Right renal pelvis (tissue), 4 donors: ENCODE measurements around the gene CDH24. TPM values are rescaled to one million over a fixed set of nuclear protein-coding genes. Genes with fewer than 3 reads are reported as not detected.
A peak's percentile ranks its signal among the peaks of the same experiment; 100 is the strongest.

Source experiments
- DNase-seq, 4 donors: peaks; one replicate each; pipeline ENCODE4 v3.0.0-alpha.2; 2013; ENCODE audit warnings: low read depth in 4 of 4, low spot score in 3 of 4, missing footprints in 1 of 4
- polyA plus RNA-seq, 4 donors: library from polyadenylated mRNA; unstranded; fragments of 120-200 nt; gene quantifications; one replicate each; pipeline ENCODE4 v1.2.1, GENCODE V29; 2013; ENCODE audit not compliant: insufficient read length in 4 of 4

Gene CDH24
- polyA plus RNA-seq, 4 donors, result 20.4 to 24.9 (median 21.1) TPM

GRCh38 chr14:23066855-23067744 lies 9.8 kb upstream of the CDH24 start:
- DNase-seq, result no peak

GRCh38 chr14:23066368-23066767 lies 9.0 kb upstream of the CDH24 start:
- no peak for DNase-seq

- no peak for DNase-seq
These were observed 6.3 kb upstream of the CDH24 start for GRCh38 chr14:23063601-23064000.

GRCh38 chr14:23062002-23062401 lies 4.7 kb upstream of the CDH24 start:
- DNase-seq, result no peak

GRCh38 chr14:23060536-23061260 lies 3.4 kb upstream of the CDH24 start:
- no peak for DNase-seq

GRCh38 chr14:23058654-23059504 lies 1.6 kb upstream of the CDH24 start:
- no peak for DNase-seq

- DNase-seq, result peak; percentile 80 to 88 (median 86)
These were observed 685 bp upstream of the CDH24 start for GRCh38 chr14:23057757-23058653.

GRCh38 chr14:23056145-23056955 lies 970 bp downstream of the CDH24 start:
- no peak for DNase-seq

- no peak for DNase-seq
These were observed 1.6 kb downstream of the CDH24 start for GRCh38 chr14:23055621-23056144.

GRCh38 chr14:23055147-23055550 lies 2.2 kb downstream of the CDH24 start:
- DNase-seq, result no peak

- DNase-seq, result no peak
These were observed 3.1 kb downstream of the CDH24 start for GRCh38 chr14:23054000-23054811.

GRCh38 chr14:23053426-23053825 lies 3.9 kb downstream of the CDH24 start:
- DNase-seq, result no peak

- no peak for DNase-seq
These were observed 4.6 kb downstream of the CDH24 start for GRCh38 chr14:23052671-23053070.

- DNase-seq, result no peak
These were observed 5.1 kb downstream of the CDH24 start for GRCh38 chr14:23052182-23052623.

- DNase-seq, result no peak
These were observed 5.9 kb downstream of the CDH24 start for GRCh38 chr14:23051141-23052057.

GRCh38 chr14:23049011-23049410 lies 8.3 kb downstream of the CDH24 start:
- DNase-seq, result no peak
